Neural cell (in vitro differentiated cells): Measurements from ENCODE around the gene MAP10. TPM values are rescaled to one million over a fixed set of nuclear protein-coding genes. Genes with fewer than 3 reads are reported as not detected.

Experiments
- H2AFZ ChIP-seq: fragments of 200-600, 300-800 bp; sonication (generic), shearing (Covaris generic); 2 replicates; pipeline ENCODE4 v1.6.0; 2014; ENCODE audit warnings: low read depth, mild to moderate bottlenecking, antibody characterized with exemption, low read length, moderate library complexity
- H3F3A ChIP-seq: fragments of 200-600 bp; shearing (Covaris generic); 2 replicates; pipeline ENCODE4 v1.6.1; 2016; ENCODE audit warnings: mild to moderate bottlenecking, moderate library complexity, mixed read lengths, antibody characterized with exemption, low read length; ENCODE audit not compliant: insufficient read depth, poor library complexity, severe bottlenecking
- H3K27ac ChIP-seq: fragments of 200-600, 300-800 bp; sonication (generic), shearing (Covaris generic); 2 replicates; pipeline ENCODE4 v1.5.1; 2014; ENCODE audit warnings: mild to moderate bottlenecking, low read length, moderate library complexity
- H3K27me3 ChIP-seq: fragments of 300-800, 200-600 bp; sonication (generic), shearing (Covaris generic); 2 replicates; pipeline ENCODE4 v1.6.0; 2014; ENCODE audit warnings: mild to moderate bottlenecking, low read depth, low read length, moderate library complexity; ENCODE audit not compliant: insufficient read depth
- H3K36me3 ChIP-seq: fragments of 300-800, 200-600 bp; sonication (generic), shearing (Covaris generic); 2 replicates; pipeline ENCODE4 v1.5.1; 2014; ENCODE audit warnings: mild to moderate bottlenecking, antibody characterized with exemption, low read length, moderate library complexity; ENCODE audit not compliant: insufficient read depth
- H3K4me2 ChIP-seq: fragments of 300-800, 200-600 bp; sonication (generic), shearing (Covaris generic); 2 replicates; pipeline ENCODE4 v1.6.0; 2014; ENCODE audit warnings: mild to moderate bottlenecking, low read length
- H3K4me3 ChIP-seq: fragments of 300-800, 200-600 bp; sonication (generic), shearing (Covaris generic); 2 replicates; pipeline ENCODE4 v1.5.1; 2014; ENCODE audit warnings: mild to moderate bottlenecking, low read length, moderate library complexity
- H3K79me2 ChIP-seq: fragments of 200-600 bp; shearing (Covaris generic); replicated peaks from 2 replicates; pipeline ENCODE4 v1.6.0; 2014; ENCODE audit warnings: mild to moderate bottlenecking, low read length, moderate library complexity; ENCODE audit not compliant: insufficient read depth
- H3K9ac ChIP-seq: fragments of 300-800, 200-600 bp; sonication (generic), shearing (Covaris generic); 2 replicates; pipeline ENCODE4 v1.6.1; 2016; ENCODE audit warnings: mild to moderate bottlenecking, low read length, mixed read lengths
- H3K9me2 ChIP-seq: fragments of 200-600 bp; shearing (Covaris generic); 2 replicates; pipeline ENCODE4 v1.6.1; 2016; ENCODE audit warnings: mild to moderate bottlenecking, low read length, mixed read lengths; ENCODE audit not compliant: insufficient read depth
- H3K9me3 ChIP-seq: fragments of 200-600, 300-800 bp; sonication (generic), shearing (Covaris generic); 2 replicates; pipeline ENCODE4 v1.6.1; 2016; ENCODE audit warnings: mild to moderate bottlenecking, mixed run types, low read length, moderate library complexity, mixed read lengths
- H4K20me1 ChIP-seq: fragments of 200-600 bp; shearing (Covaris generic); 2 replicates; pipeline ENCODE4 v1.6.1; 2016; ENCODE audit warnings: mild to moderate bottlenecking, mixed run types; ENCODE audit not compliant: insufficient read depth
- EP300 ChIP-seq: fragments of 450-650 bp; conservative IDR thresholded peaks from 2 replicates; pipeline ENCODE4 v1.6.1; 2014; ENCODE audit warnings: antibody characterized with exemption, mild to moderate bottlenecking, moderate library complexity; ENCODE audit not compliant: poor library complexity, severe bottlenecking
- EZH2 ChIP-seq: fragments of 200-600, 300-800 bp; shearing (Covaris generic), sonication (generic); IDR thresholded peaks from 2 replicates; pipeline ENCODE4 v1.6.1; 2014; ENCODE audit warnings: antibody characterized with exemption, low read length, borderline replicate concordance, mild to moderate bottlenecking; ENCODE audit not compliant: insufficient read depth, poor library complexity, severe bottlenecking
- MXI1 ChIP-seq: fragments of 450-650 bp; conservative IDR thresholded peaks from 2 replicates; pipeline ENCODE4 v1.6.1; 2014; ENCODE audit warnings: antibody characterized with exemption, mild to moderate bottlenecking; ENCODE audit not compliant: poor library complexity, severe bottlenecking
- POLR2AphosphoS5 ChIP-seq: IDR thresholded peaks from 2 replicates; pipeline ENCODE4 v1.6.1; 2012
- RAD21 ChIP-seq: fragments of 450-650 bp; conservative IDR thresholded peaks from 2 replicates; pipeline ENCODE4 v1.6.1; 2014; ENCODE audit warnings: antibody characterized with exemption, mild to moderate bottlenecking, moderate library complexity
- SMC3 ChIP-seq: fragments of 450-650 bp; conservative IDR thresholded peaks from 2 replicates; pipeline ENCODE4 v1.6.1; 2014; ENCODE audit warnings: antibody characterized with exemption, mild to moderate bottlenecking, moderate library complexity; ENCODE audit not compliant: poor library complexity
- TAF1 ChIP-seq: IDR thresholded peaks from 2 replicates; pipeline ENCODE4 v1.6.1; 2012; ENCODE audit warnings: low read depth
- polyA plus RNA-seq: library from polyadenylated mRNA; depleted of rRNA; stranded (reverse); fragments of >200 nt; gene quantifications from 2 replicates; pipeline ENCODE4 v1.2.3, GENCODE V29; 2014
- TF ChIP-seq, protein P1 (sequence below): fragments of 450-650 bp; IDR thresholded peaks from 2 replicates; pipeline ENCODE4 v1.5.1; 2014; ENCODE audit warnings: antibody characterized with exemption, mild to moderate bottlenecking, moderate library complexity; ENCODE audit not compliant: poor library complexity, severe bottlenecking
- TF ChIP-seq, protein P2 (sequence below): IDR thresholded peaks from 2 replicates; pipeline ENCODE4 v1.6.1; 2012; ENCODE audit warnings: borderline replicate concordance

Gene MAP10
- polyA plus RNA-seq, 1 donor from 2014 or later: 1.1 TPM

GRCh38 chr1:232806186-232806510 lies 932 bp downstream of the MAP10 start:
- peak overlapping the region; percentile 71 for H3K4me3 ChIP-seq
- H3K36me3 ChIP-seq: no peaks in the 10 kb centered on the region
- no peaks in the 10 kb centered on the region for H4K20me1 ChIP-seq
- no peaks in the 10 kb centered on the region for H3F3A ChIP-seq
- no peak overlapping the region for H3K4me2 ChIP-seq
- no peaks in the 10 kb centered on the region for H3K9me3 ChIP-seq
- H3K27me3 ChIP-seq: no peaks in the 10 kb centered on the region
- TF ChIP-seq MXI1 (no peak), RAD21 (no peak), POLR2AphosphoS5 (no peak), EZH2 (no peak), EP300 (no peak), SMC3 (no peak), TAF1 (no peak)
- TF ChIP-seq, protein P1, sequence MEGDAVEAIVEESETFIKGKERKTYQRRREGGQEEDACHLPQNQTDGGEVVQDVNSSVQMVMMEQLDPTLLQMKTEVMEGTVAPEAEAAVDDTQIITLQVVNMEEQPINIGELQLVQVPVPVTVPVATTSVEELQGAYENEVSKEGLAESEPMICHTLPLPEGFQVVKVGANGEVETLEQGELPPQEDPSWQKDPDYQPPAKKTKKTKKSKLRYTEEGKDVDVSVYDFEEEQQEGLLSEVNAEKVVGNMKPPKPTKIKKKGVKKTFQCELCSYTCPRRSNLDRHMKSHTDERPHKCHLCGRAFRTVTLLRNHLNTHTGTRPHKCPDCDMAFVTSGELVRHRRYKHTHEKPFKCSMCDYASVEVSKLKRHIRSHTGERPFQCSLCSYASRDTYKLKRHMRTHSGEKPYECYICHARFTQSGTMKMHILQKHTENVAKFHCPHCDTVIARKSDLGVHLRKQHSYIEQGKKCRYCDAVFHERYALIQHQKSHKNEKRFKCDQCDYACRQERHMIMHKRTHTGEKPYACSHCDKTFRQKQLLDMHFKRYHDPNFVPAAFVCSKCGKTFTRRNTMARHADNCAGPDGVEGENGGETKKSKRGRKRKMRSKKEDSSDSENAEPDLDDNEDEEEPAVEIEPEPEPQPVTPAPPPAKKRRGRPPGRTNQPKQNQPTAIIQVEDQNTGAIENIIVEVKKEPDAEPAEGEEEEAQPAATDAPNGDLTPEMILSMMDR: no peak
- TF ChIP-seq, protein P2, sequence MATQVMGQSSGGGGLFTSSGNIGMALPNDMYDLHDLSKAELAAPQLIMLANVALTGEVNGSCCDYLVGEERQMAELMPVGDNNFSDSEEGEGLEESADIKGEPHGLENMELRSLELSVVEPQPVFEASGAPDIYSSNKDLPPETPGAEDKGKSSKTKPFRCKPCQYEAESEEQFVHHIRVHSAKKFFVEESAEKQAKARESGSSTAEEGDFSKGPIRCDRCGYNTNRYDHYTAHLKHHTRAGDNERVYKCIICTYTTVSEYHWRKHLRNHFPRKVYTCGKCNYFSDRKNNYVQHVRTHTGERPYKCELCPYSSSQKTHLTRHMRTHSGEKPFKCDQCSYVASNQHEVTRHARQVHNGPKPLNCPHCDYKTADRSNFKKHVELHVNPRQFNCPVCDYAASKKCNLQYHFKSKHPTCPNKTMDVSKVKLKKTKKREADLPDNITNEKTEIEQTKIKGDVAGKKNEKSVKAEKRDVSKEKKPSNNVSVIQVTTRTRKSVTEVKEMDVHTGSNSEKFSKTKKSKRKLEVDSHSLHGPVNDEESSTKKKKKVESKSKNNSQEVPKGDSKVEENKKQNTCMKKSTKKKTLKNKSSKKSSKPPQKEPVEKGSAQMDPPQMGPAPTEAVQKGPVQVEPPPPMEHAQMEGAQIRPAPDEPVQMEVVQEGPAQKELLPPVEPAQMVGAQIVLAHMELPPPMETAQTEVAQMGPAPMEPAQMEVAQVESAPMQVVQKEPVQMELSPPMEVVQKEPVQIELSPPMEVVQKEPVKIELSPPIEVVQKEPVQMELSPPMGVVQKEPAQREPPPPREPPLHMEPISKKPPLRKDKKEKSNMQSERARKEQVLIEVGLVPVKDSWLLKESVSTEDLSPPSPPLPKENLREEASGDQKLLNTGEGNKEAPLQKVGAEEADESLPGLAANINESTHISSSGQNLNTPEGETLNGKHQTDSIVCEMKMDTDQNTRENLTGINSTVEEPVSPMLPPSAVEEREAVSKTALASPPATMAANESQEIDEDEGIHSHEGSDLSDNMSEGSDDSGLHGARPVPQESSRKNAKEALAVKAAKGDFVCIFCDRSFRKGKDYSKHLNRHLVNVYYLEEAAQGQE: no peak
- no peak overlapping the region for H2AFZ ChIP-seq
- peak overlapping the region; percentile 75 for H3K9ac ChIP-seq
- no peaks in the 10 kb centered on the region for H3K79me2 ChIP-seq
- no peaks in the 10 kb centered on the region for H3K9me2 ChIP-seq
- no peak overlapping the region for H3K27ac ChIP-seq

- Histone ChIP-seq H3K4me2 (no peak overlapping the region), H3K27me3 (no peaks in the 10 kb centered on the region)
- no peak for TF ChIP-seq EZH2
- TF ChIP-seq, protein P1: no peak
- TF ChIP-seq EP300: no peak
Observed at GRCh38 chr1:232810856-232811255, 5.6 kb downstream of the MAP10 start.

More at GRCh38 chr1:232810856-232811255, 5.6 kb downstream of the MAP10 start:
- Histone ChIP-seq H2AFZ (no peak overlapping the region), H3K9me3 (no peaks in the 10 kb centered on the region), H3F3A (no peaks in the 10 kb centered on the region), H3K27ac (no peak overlapping the region), H3K4me3 (no peak overlapping the region), H3K79me2 (no peaks in the 10 kb centered on the region), H3K9ac (no peak overlapping the region), H3K36me3 (no peaks in the 10 kb centered on the region), H3K9me2 (no peaks in the 10 kb centered on the region), H4K20me1 (no peaks in the 10 kb centered on the region)
